HepG2 (cell line): Measurements from ENCODE around the gene LUC7L2. TPM values are rescaled to one million over a fixed set of nuclear protein-coding genes. Genes with fewer than 3 reads are reported as not detected.
A peak's percentile ranks its signal among the peaks of the same experiment; 100 is the strongest.

Experiments used
- CHD4 ChIP-seq: fragments of 200-600 bp; sonication (generic); IDR thresholded peaks from 2 replicates; pipeline ENCODE4 v1.7.0; 2017; ENCODE audit warnings: mild to moderate bottlenecking, low read length, borderline replicate concordance
- HNF4A ChIP-seq: sonication (generic); formaldehyde crosslinking; IDR thresholded peaks from 2 replicates; pipeline ENCODE4 v1.4.0; 2020; ENCODE audit warnings: missing genetic modification reagents
- NCOA5 ChIP-seq: sonication (generic); formaldehyde crosslinking; IDR thresholded peaks from 2 replicates; pipeline ENCODE4 v1.4.0; 2020; ENCODE audit warnings: missing genetic modification reagents
- NR1H2 ChIP-seq: sonication (generic); formaldehyde crosslinking; IDR thresholded peaks from 2 replicates; pipeline ENCODE4 v1.8.1; 2022; ENCODE audit warnings: low read depth, missing genetic modification reagents, borderline replicate concordance
- RCOR2 ChIP-seq: IDR thresholded peaks from 2 replicates; pipeline ENCODE4 v1.6.1; 2016; ENCODE audit warnings: missing biosample characterization, missing genetic modification reagents
- SRSF1 ChIP-seq: fragments of 200-400 bp; formaldehyde crosslinking; optimal IDR thresholded peaks from 2 replicates; pipeline ENCODE3; 2017; ENCODE audit warnings: mild to moderate bottlenecking, low read depth, low read length, moderate library complexity
- TEAD3 ChIP-seq: optimal IDR thresholded peaks from 2 replicates; pipeline ENCODE3; 2016; ENCODE audit warnings: borderline replicate concordance
- ZBTB20 ChIP-seq: sonication (generic); formaldehyde crosslinking; IDR thresholded peaks from 2 replicates; pipeline ENCODE4 v1.8.1; 2023; ENCODE audit warnings: missing genetic modification reagents, low read depth, mild to moderate bottlenecking, borderline replicate concordance
- ZNF607 ChIP-seq: sonication (generic); formaldehyde crosslinking; IDR thresholded peaks from 2 replicates; pipeline ENCODE4 v1.5.1; 2020; ENCODE audit warnings: missing genetic modification reagents, mild to moderate bottlenecking, borderline replicate concordance
- polyA plus RNA-seq, 8 experiments: library from polyadenylated mRNA; depleted of rRNA in 3 of 8; stranded (reverse) in 7 of 8; unstranded in 1 of 8; fragments of >200 nt; fragmentation: Illumina TruSeq in 4 of 8; extraction: Trizol in 4 of 8; gene quantifications; 2 replicates each; pipeline versions ENCODE4 v1.2.1 to v1.2.3, GENCODE V29; 2011 to 2016; ENCODE audit warnings: low read depth in 4 of 8, missing spikeins in 1 of 8, mixed read lengths in 1 of 8; ENCODE audit not compliant: insufficient read depth in 1 of 8
- total RNA-seq, 5 experiments: library from RNA; depleted of rRNA; stranded (reverse); fragments of >200 nt; fragmentation: Illumina TruSeq; extraction: Trizol; gene quantifications; 2 replicates each; pipeline ENCODE4 v1.2.3, GENCODE V29; 2016; ENCODE audit warnings: low read depth in 1 of 5
- TF ChIP-seq, protein P1 (sequence below): sonication (generic); formaldehyde crosslinking; IDR thresholded peaks from 2 replicates; pipeline ENCODE4 v1.5.1; 2020; ENCODE audit warnings: mild to moderate bottlenecking, missing genetic modification reagents, moderate library complexity
- TF ChIP-seq, protein P2 (sequence below): sonication (generic); formaldehyde crosslinking; IDR thresholded peaks from 2 replicates; pipeline ENCODE4 v1.5.1; 2020; ENCODE audit warnings: missing genetic modification reagents, mild to moderate bottlenecking, borderline replicate concordance
- TF ChIP-seq, protein P3 (sequence below): sonication (generic); formaldehyde crosslinking; IDR thresholded peaks from 2 replicates; pipeline ENCODE4 v1.5.0; 2020; ENCODE audit warnings: missing genetic modification reagents
- TF ChIP-seq, protein P4 (sequence below): IDR thresholded peaks from 2 replicates; pipeline ENCODE4 v1.6.1; 2016; ENCODE audit warnings: low read depth, missing genetic modification reagents, missing compliant biosample characterization

Gene LUC7L2
- total and polyA plus RNA-seq, 2 of the 13 experiments (the other 11 are each of a cell fraction or from before 2014, with no cell fraction given): 17.9 to 50.7 TPM

DNA sequence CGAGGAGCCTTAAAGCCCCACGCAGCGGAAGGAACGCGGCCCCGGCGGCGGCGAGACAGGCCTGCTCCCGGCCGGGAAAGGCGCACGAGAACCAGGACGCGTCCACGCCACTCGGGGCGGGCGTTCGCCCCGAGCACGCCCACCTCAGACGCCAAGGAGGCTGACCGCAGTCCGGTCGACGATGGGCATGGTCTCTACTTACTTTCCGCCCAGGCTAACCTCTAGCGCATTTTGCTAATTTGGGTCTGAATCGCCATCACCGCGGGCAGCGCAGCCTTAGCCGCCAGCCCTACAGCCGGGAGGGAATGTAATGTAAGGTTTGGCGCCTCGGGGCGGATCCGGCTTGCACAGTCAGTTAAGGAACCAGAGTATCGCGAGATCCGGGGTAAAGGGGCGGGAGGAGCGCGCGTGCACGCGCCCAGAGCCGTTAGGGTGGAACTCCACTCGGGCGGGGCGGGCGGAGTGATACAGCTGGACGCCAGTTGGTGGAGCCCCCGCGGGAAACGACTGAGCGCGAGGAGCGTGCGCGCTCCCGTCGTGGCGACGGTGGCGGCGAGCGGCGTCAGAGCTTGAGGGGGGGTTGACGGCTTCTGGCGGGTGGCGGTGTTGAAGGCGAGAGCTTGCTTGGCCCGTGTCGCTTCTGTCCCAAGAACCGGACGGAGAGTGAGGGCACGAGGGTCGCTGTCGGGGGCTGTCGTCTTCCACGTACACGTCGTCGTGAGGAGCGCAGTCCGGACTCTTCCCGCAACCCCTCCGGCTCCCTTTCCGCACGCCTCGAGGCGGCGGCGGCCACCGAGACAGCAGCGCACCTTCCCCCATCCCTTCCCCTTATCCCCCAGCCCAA lies at the start of gene LUC7L2 (continued):
- TF ChIP-seq TEAD3 (CRISPR knock-in tag) (peak; percentile 74), NCOA5 (CRISPR knock-in tag) (peak; percentile 78; the same call in 1 of the 2 replicates), ZBTB20 (peak; percentile 80; the same call in 1 of the 2 replicates), ZNF607 (peak; percentile 82; the same call in 1 of the 2 replicates), NR1H2 (CRISPR knock-in tag) (no peak; the same call in 1 of the 2 replicates), RCOR2 (CRISPR knock-in tag) (peak; percentile 30; the same call in 1 of the 2 replicates), SRSF1 (no peak), CHD4 (no peak), HNF4A (CRISPR knock-in tag) (peak; percentile 5; the same call in 1 of the 2 replicates)
- TF ChIP-seq, protein P1, sequence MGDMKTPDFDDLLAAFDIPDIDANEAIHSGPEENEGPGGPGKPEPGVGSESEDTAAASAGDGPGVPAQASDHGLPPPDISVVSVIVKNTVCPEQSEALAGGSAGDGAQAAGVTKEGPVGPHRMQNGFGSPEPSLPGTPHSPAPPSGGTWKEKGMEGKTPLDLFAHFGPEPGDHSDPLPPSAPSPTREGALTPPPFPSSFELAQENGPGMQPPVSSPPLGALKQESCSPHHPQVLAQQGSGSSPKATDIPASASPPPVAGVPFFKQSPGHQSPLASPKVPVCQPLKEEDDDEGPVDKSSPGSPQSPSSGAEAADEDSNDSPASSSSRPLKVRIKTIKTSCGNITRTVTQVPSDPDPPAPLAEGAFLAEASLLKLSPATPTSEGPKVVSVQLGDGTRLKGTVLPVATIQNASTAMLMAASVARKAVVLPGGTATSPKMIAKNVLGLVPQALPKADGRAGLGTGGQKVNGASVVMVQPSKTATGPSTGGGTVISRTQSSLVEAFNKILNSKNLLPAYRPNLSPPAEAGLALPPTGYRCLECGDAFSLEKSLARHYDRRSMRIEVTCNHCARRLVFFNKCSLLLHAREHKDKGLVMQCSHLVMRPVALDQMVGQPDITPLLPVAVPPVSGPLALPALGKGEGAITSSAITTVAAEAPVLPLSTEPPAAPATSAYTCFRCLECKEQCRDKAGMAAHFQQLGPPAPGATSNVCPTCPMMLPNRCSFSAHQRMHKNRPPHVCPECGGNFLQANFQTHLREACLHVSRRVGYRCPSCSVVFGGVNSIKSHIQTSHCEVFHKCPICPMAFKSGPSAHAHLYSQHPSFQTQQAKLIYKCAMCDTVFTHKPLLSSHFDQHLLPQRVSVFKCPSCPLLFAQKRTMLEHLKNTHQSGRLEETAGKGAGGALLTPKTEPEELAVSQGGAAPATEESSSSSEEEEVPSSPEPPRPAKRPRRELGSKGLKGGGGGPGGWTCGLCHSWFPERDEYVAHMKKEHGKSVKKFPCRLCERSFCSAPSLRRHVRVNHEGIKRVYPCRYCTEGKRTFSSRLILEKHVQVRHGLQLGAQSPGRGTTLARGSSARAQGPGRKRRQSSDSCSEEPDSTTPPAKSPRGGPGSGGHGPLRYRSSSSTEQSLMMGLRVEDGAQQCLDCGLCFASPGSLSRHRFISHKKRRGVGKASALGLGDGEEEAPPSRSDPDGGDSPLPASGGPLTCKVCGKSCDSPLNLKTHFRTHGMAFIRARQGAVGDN (CRISPR knock-in tag): peak; percentile 88
- TF ChIP-seq, protein P2, sequence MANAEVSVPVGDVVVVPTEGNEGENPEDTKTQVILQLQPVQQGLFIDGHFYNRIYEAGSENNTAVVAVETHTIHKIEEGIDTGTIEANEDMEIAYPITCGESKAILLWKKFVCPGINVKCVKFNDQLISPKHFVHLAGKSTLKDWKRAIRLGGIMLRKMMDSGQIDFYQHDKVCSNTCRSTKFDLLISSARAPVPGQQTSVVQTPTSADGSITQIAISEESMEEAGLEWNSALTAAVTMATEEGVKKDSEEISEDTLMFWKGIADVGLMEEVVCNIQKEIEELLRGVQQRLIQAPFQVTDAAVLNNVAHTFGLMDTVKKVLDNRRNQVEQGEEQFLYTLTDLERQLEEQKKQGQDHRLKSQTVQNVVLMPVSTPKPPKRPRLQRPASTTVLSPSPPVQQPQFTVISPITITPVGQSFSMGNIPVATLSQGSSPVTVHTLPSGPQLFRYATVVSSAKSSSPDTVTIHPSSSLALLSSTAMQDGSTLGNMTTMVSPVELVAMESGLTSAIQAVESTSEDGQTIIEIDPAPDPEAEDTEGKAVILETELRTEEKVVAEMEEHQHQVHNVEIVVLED (CRISPR knock-in tag): peak; percentile 99
- TF ChIP-seq, protein P3, sequence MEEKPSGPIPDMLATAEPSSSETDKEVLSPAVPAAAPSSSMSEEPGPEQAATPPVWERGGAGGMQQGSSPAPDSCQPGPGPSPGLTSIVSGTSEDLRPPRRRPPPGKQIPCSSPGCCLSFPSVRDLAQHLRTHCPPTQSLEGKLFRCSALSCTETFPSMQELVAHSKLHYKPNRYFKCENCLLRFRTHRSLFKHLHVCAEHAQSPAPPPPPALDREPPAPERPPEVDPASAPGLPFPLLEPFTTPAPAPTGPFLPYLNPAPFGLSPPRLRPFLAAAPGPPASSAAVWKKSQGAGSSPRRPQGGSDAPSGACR (CRISPR knock-in tag): peak; percentile 54; the same call in 1 of the 2 replicates
- TF ChIP-seq, protein P4, sequence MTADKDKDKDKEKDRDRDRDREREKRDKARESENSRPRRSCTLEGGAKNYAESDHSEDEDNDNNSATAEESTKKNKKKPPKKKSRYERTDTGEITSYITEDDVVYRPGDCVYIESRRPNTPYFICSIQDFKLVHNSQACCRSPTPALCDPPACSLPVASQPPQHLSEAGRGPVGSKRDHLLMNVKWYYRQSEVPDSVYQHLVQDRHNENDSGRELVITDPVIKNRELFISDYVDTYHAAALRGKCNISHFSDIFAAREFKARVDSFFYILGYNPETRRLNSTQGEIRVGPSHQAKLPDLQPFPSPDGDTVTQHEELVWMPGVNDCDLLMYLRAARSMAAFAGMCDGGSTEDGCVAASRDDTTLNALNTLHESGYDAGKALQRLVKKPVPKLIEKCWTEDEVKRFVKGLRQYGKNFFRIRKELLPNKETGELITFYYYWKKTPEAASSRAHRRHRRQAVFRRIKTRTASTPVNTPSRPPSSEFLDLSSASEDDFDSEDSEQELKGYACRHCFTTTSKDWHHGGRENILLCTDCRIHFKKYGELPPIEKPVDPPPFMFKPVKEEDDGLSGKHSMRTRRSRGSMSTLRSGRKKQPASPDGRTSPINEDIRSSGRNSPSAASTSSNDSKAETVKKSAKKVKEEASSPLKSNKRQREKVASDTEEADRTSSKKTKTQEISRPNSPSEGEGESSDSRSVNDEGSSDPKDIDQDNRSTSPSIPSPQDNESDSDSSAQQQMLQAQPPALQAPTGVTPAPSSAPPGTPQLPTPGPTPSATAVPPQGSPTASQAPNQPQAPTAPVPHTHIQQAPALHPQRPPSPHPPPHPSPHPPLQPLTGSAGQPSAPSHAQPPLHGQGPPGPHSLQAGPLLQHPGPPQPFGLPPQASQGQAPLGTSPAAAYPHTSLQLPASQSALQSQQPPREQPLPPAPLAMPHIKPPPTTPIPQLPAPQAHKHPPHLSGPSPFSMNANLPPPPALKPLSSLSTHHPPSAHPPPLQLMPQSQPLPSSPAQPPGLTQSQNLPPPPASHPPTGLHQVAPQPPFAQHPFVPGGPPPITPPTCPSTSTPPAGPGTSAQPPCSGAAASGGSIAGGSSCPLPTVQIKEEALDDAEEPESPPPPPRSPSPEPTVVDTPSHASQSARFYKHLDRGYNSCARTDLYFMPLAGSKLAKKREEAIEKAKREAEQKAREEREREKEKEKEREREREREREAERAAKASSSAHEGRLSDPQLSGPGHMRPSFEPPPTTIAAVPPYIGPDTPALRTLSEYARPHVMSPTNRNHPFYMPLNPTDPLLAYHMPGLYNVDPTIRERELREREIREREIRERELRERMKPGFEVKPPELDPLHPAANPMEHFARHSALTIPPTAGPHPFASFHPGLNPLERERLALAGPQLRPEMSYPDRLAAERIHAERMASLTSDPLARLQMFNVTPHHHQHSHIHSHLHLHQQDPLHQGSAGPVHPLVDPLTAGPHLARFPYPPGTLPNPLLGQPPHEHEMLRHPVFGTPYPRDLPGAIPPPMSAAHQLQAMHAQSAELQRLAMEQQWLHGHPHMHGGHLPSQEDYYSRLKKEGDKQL (CRISPR knock-in tag): no peak
